Posterior vena cava (tissue), 2 donors: Measurements from ENCODE around the gene SMOC2. TPM values are rescaled to one million over a fixed set of nuclear protein-coding genes. Genes with fewer than 3 reads are reported as not detected.

Experiments
- DNase-seq: peaks from one replicate; pipeline ENCODE4 v3.0.0-alpha.2; 2020; ENCODE audit warnings: low spot score
- intact Hi-C, 2 donors: fragments of 100-400 bp; cut with DNase I; formaldehyde crosslinking; loops; one replicate each; pipeline versions ENCODE4 v1.14.1 to v1.14.2; 2022 to 2023
- total RNA-seq, 2 donors: library from RNA; stranded (reverse); fragmentation: NEBNext Ultra II Directional; extraction: Animal tissue kit (Norgen Biotek cat#: 25700); gene quantifications; one replicate each; pipeline ENCODE4 v1.2.1, GENCODE V29; 2021
- donor health status: DM: yes; HTN: yes; CAD: no.
- donor health status: DM: yes; HTN: yes; CAD: no.

Gene SMOC2
- total RNA-seq, 2 donors from 2014 or later: 77.6 to 176 TPM

- DNase-seq: no peak
- intact Hi-C loops: no loop called here
Observed at GRCh38 chr6:168413856-168414255, 27.1 kb upstream of the SMOC2 start.

- DNase-seq: no peak
- intact Hi-C loops: no loop called here
Observed at GRCh38 chr6:168414336-168415097, 26.5 kb upstream of the SMOC2 start.

- DNase-seq: no peak
- intact Hi-C loops: no loop called here
Observed at GRCh38 chr6:168415098-168415992, 25.6 kb upstream of the SMOC2 start.

GRCh38 chr6:168415993-168416530 lies 24.9 kb upstream of the SMOC2 start:
- no peak for DNase-seq
- intact Hi-C loops: no loop called here

GRCh38 chr6:168416531-168416930 lies 24.5 kb upstream of the SMOC2 start:
- DNase-seq: no peak
- intact Hi-C loops: no loop called here

- intact Hi-C loops: no loop called here
- DNase-seq: no peak
Observed at GRCh38 chr6:168417191-168417590, 23.8 kb upstream of the SMOC2 start.

GRCh38 chr6:168417679-168418557 lies 23.1 kb upstream of the SMOC2 start:
- intact Hi-C loops: no loop called here
- DNase-seq: no peak

- intact Hi-C loops: no loop called here
- no peak for DNase-seq
Observed at GRCh38 chr6:168418711-168419121, 22.3 kb upstream of the SMOC2 start.

DNA sequence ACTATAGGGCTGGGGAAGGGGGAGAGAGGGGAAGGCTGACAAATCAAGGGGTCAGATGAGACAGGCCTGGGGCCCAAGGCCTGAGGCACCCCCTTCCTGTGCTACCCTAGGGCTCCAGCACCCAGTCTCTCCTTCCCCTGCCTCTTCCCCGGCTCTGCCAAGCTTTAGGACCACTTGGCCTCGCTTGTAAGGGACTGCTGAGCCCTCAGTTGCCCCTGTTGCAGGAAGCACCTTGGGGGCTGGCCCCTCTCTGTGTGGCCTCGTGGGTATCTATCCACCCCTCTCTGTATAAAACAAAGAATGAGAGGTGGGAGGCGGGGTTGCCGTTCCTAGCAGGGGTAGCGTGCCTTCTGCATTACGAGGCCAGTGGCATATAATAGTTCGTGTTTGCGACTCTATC lies 21.4 kb upstream of the SMOC2 start:
- DNase-seq: no peak
- intact Hi-C loops: no loop called here

DNA sequence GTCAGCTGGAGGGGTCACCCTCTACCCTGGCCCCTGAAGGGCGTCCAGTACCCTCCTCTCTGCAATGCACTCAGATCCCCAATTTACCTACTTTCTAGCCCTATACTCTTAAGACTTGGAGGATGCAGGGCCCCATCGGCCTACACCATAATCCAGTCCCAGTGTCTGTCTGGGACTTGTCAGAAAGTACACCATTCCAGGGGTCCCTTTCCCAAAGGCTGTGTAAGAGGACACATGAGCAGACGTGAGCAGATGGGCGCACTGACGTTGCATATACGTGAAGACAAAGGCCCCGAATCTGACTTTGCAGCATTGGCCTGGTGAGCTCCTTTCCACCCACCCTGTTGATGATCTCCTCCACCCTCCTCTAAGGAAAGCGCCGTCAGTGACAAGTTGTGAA lies 20.9 kb upstream of the SMOC2 start:
- DNase-seq: no peak
- intact Hi-C loops: no loop called here

DNA sequence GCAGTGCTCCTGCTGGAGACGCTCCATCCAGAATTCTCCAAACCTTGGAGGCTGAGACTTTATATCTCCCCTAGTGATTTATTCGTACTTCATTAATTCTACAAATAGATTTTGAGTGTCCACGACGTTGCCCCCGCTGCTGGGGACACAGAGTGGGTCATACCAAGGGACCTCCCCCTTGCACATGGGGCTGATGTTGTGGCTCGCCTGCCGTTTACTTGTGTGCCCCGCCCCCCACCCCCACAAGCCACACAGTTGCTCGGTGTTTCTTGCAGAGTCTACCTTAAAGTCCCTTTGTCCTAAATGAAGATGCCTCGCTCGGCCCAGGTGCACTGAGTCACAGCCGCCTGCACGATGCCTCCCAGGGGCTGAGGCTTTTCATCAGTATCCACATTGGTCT lies 20.3 kb upstream of the SMOC2 start:
- DNase-seq: no peak
- intact Hi-C loops: loop anchor here in 1 of 2 donors (1.0 kb wide), 1 partner anchor 11 kb away; no protein-coding TSS in a partner anchor

DNA sequence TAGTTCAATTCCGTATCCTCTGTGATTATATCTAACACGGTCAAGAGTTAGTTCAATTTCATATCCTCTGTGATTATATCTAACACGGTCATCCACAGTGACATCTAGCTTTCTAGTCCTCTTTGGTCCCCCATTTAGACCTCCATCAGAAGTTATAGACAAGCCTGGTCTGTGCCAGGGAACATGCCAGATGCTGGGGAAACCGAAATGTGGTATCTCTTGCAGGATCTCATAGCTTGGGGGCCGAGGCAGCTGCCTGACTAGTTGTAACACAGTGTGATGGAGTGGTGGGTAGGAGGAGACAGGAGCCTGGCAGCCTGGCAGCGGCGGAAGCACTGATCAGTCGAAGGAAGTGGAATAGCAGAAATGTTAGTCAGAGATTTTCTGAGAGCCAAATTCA lies 13.8 kb upstream of the SMOC2 start:
- intact Hi-C loops: no loop called here
- no peak for DNase-seq

- intact Hi-C loops: no loop called here
- no peak for DNase-seq
Observed at GRCh38 chr6:168428052-168428826, 12.7 kb upstream of the SMOC2 start.

GRCh38 chr6:168428863-168429262 lies 12.1 kb upstream of the SMOC2 start:
- intact Hi-C loops: no loop called here
- no peak for DNase-seq

- intact Hi-C loops: loop anchor here (10.0 kb wide), 2 partner anchors 47 to 453 kb away; no protein-coding TSS in a partner anchor
- DNase-seq: no peak
Observed at GRCh38 chr6:168432196-168432595, 8.8 kb upstream of the SMOC2 start.

DNA sequence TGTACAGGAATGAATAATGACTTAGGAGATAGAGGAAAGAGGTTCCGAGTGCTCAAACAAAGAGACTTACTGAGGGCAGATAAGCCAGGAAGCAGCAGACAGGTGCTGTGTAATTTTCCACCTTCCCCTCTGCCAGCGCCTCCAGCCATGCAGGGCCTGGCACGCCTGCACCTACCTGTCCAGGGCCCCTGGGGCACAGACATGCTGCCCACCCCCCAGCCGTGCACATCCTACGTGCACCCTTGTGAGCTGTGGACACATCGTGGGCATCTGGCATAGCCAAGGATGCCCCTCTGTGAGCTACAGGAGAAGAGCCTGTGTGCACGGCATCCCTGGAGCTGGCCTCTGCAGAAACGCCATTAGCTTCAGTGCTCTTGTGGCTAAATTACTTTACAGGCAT lies 7.1 kb upstream of the SMOC2 start:
- DNase-seq: no peak
- intact Hi-C loops: loop anchor here (10.0 kb wide), 2 partner anchors 49 to 451 kb away; no protein-coding TSS in a partner anchor

- intact Hi-C loops: loop anchor here (10.0 kb wide), 2 partner anchors 50 to 450 kb away; no protein-coding TSS in a partner anchor
- DNase-seq: no peak
Observed at GRCh38 chr6:168434505-168434904, 6.5 kb upstream of the SMOC2 start.

DNA sequence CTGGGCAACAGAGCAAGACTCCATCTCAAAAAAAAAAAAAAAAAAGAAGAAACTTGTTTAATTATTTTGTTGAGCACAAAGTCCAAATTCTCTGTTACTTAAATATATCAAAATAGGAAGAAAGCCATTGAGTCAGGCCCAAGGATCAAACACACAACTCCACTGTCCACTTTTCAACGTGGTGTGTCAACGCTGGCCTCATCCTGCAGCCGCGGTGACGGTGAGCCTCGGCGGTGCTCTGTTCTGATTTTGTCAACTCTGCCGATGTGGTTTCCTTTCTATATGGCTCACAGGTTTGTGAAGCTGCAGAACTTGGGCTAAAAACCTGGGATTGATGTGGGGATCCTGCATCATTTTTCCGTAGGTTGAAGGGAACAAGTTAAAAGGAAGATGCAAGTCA lies 3.2 kb upstream of the SMOC2 start:
- intact Hi-C loops: loop anchor here (10.0 kb wide), 2 partner anchors 53 to 447 kb away; no protein-coding TSS in a partner anchor

More for the DNA sequence above, 3.2 kb upstream of the SMOC2 start:
- no peak for DNase-seq
